ENCODE data around the gene SMAD6.
A peak's percentile ranks its signal among the peaks of the same experiment; 100 is the strongest.
"Not testable (repeated sequence)": the region's sequence is repeated elsewhere in the genome, so short reads cannot be mapped to it uniquely, and the experiment has no call there.

Gene SMAD6

GRCh38 chr15:66825139-66825538, 123.1 kb downstream of the SMAD6 start:
- DNase-seq (ENCODE audit: low spot score): no peak

- DNase-seq (ENCODE audit: low spot score): no peak
These were observed 123.7 kb downstream of the SMAD6 start for GRCh38 chr15:66825731-66826130.

- DNase-seq (ENCODE audit: low spot score): no peak
These were observed 124.5 kb downstream of the SMAD6 start for GRCh38 chr15:66826507-66826906.

GRCh38 chr15:66827039-66827697, 125.1 kb downstream of the SMAD6 start:
- no peak for DNase-seq (ENCODE audit: low spot score)

DNA sequence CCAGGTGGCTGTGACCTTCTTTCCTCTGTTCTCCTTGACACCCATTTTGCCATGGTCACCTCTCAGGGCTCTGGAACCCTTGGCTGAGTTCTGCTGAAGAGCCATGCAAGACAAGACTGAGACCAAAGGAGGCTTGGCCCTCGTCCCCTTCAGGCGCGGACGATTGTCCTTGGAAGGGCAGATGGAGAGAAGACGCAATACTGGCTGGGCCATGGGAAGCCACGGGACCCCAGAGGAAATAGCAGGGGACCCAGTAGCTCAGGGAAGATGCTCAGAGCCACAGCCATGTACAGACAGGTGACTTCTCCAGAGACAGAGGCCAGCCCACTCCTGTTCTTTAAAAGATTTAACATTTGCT, 125.6 kb downstream of the SMAD6 start:
- DNase-seq (ENCODE audit: low spot score): no peak

DNA sequence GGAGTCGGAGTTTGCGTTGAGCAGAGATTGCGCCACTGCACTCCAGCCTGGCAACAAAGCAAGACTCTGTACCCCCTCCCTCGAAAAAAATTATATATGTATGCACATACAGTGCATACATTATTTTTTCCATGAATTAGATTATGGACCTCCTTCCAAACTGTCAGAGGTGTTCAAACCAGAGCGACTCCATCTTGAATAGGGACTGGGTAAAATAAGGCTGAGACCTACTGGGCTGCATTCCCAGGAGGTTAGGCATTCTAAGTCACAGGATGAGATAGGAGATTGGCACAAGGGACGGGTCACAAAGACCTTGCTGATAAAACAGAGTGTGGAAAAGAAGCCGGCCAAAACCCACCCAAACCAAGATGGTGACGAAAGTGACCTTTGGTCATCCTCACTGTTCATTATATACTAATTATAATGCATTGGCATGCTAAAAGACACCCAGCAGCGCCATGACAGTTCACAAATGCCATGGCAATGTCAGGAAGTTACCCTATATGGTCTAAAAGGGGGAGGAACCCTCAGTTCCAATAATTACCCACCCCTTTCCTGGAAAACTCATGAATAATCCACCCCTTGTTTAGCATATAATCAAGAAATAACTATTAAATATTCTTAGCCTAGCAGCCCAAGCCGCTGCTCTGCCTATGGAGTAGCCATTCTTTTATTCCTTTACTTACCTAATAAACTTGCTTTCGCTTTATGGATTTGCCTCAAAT, 126.9 kb downstream of the SMAD6 start:
- not testable (repeated sequence) for DNase-seq (ENCODE audit: low spot score)

- no peak for DNase-seq (ENCODE audit: low spot score)
These were observed 127.6 kb downstream of the SMAD6 start for GRCh38 chr15:66829551-66830121.

DNA sequence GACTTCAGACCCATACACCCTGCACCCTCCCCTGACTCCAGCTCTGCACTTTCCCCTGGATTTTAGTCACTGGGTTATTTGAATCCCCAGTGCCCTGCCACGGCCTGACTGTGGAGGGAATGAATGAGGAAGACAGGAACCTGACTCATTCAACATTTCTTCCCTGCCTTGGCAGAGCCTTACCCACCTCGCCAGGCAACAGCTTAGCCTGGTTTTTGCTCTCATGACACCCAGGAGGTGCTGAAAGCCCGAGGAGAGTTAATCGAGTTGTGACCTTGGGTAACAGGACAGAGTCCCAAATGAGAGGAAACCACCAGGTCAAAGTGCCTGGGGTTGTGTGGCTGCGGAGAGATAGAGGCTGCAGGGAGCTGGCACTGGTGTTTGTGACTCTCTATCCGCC, 128.3 kb downstream of the SMAD6 start:
- peak; percentile 75 for DNase-seq (ENCODE audit: low spot score)

- DNase-seq (ENCODE audit: low spot score): no peak
These were observed 128.8 kb downstream of the SMAD6 start for GRCh38 chr15:66830823-66831222.

DNA sequence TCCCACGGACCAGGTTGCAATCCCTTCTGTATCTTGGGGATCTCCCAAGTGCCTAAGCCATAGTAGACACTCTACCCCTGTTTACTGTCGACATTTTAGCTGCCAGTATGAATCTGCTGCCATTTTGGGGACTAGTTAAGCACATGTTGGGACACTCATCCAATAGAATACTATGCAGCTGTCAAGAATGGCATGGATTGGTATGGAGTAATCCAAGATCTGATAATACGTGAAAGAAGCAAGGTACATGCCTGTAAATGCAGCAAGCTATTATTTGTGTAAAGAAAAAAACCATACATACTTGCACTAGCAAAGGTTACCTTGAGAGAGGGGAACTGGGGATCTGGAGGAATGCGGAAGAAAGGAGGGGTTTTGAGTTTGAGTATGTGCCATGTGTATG, 129.3 kb downstream of the SMAD6 start:
- no peak for DNase-seq (ENCODE audit: low spot score)

GRCh38 chr15:66831801-66832390, 129.9 kb downstream of the SMAD6 start:
- DNase-seq (ENCODE audit: low spot score): no peak

Data from AG20443 (cell line).